GM21447 (cell line): Measurements from ENCODE around the gene FMNL3.
"Not testable (repeated sequence)": the region's sequence is repeated elsewhere in the genome, so short reads cannot be mapped to it uniquely, and the experiment has no call there.

Experiments used
- ATAC-seq: cut with Tn5 transposase; IDR thresholded peaks from one replicate; pipeline ENCODE4 v1.9.1; 2021; ENCODE audit not compliant: unreplicated experiment

The FMNL3 gene

GRCh38 chr12:49632986-49633702, 74.1 kb downstream of the FMNL3 start:
- no peak for ATAC-seq

GRCh38 chr12:49632401-49632800, 74.8 kb downstream of the FMNL3 start:
- ATAC-seq = no peak

GRCh38 chr12:49631336-49631907, 75.8 kb downstream of the FMNL3 start:
- no peak for ATAC-seq

GRCh38 chr12:49627752-49628360, 79.3 kb downstream of the FMNL3 start:
- no peak for ATAC-seq

- ATAC-seq = no peak
Measured at GRCh38 chr12:49626836-49627235, 80.4 kb downstream of the FMNL3 start.

- ATAC-seq = no peak
Measured at GRCh38 chr12:49626169-49626835, 80.9 kb downstream of the FMNL3 start.

- no peak for ATAC-seq
Measured at GRCh38 chr12:49624921-49625577, 82.2 kb downstream of the FMNL3 start.

- peak; percentile 63 for ATAC-seq
Measured at GRCh38 chr12:49623142-49623904, 83.9 kb downstream of the FMNL3 start, which contains the start of gene PRPF40B. TSS of gene PRPF40B (plus strand) at chr12:49623561. CDS start at chr12:49623591, 30 bp downstream.

- peak; percentile 32 for ATAC-seq
Measured at GRCh38 chr12:49622501-49623141, 84.6 kb downstream of the FMNL3 start.

GRCh38 chr12:49621651-49622500, 85.3 kb downstream of the FMNL3 start:
- ATAC-seq = no peak

- ATAC-seq = no peak
Measured at GRCh38 chr12:49619286-49619685, 87.9 kb downstream of the FMNL3 start.

GRCh38 chr12:49618576-49618975, 88.6 kb downstream of the FMNL3 start:
- ATAC-seq = no peak

GRCh38 chr12:49616533-49617219, 90.5 kb downstream of the FMNL3 start:
- no peak for ATAC-seq

GRCh38 chr12:49615725-49616124, 91.5 kb downstream of the FMNL3 start:
- ATAC-seq = no peak

GRCh38 chr12:49612210-49612609, 95.0 kb downstream of the FMNL3 start:
- ATAC-seq = no peak

- not testable (repeated sequence) for ATAC-seq
Measured at GRCh38 chr12:49610785-49611184, 96.4 kb downstream of the FMNL3 start.

- ATAC-seq = no peak
Measured at GRCh38 chr12:49609875-49610154, 97.4 kb downstream of the FMNL3 start.

- ATAC-seq = no peak
Measured at GRCh38 chr12:49609059-49609874, 97.9 kb downstream of the FMNL3 start.
